OCI-LY7 (cell line): ENCODE results near the gene PODXL. TPM values are rescaled to one million over a fixed set of nuclear protein-coding genes. Genes with fewer than 3 reads are reported as not detected.

Experiments used
- BruUV-seq: library from RNA; stranded (reverse); fragments of 400-500 nt; replicated peaks from 2 replicates; lab custom pipeline; 2021; lab: Mats Ljungman, UMichigan
- CTCF ChIA-PET: fragments of 300-600 bp; sonication (Branson Sonifier 250); formaldehyde crosslinking; loops from one replicate; lab custom pipeline; 2022; ENCODE audit warnings: antibody characterized with exemption; ENCODE audit not compliant: unreplicated experiment; lab: Charles Lee
- POLR2A ChIA-PET: fragments of 300-600 bp; sonication (Branson Sonifier 250); formaldehyde crosslinking; loops from one replicate; lab custom pipeline; 2022; ENCODE audit warnings: antibody characterized with exemption; lab: Charles Lee
- DNase-seq: peaks from one replicate; pipeline ENCODE4 v3.0.0-alpha.2; 2015; ENCODE audit warnings: low spot score
- H2AFZ ChIP-seq: fragments of 200-600 bp; sonication (generic), shearing (Covaris generic); 2 replicates; pipeline ENCODE4 v1.6.1; 2014; ENCODE audit warnings: mild to moderate bottlenecking, antibody characterized with exemption, low read length, moderate library complexity
- H3K27ac ChIP-seq: fragments of 200-600 bp; sonication (generic); 2 replicates; pipeline ENCODE4 v1.5.1; 2014; ENCODE audit warnings: mixed run types, low read depth, mild to moderate bottlenecking, moderate library complexity, low read length, inconsistent platforms; ENCODE audit not compliant: poor library complexity, severe bottlenecking
- H3K36me3 ChIP-seq: fragments of 200-600 bp; sonication (generic); 2 replicates; pipeline ENCODE4 v1.6.1; 2014; ENCODE audit warnings: mild to moderate bottlenecking, antibody characterized with exemption, low read length, moderate library complexity, mixed read lengths; ENCODE audit not compliant: insufficient read depth
- H3K4me1 ChIP-seq: fragments of 200-600 bp; sonication (generic); 2 replicates; pipeline ENCODE4 v1.5.1; 2014; ENCODE audit warnings: mild to moderate bottlenecking, low read length; ENCODE audit not compliant: insufficient read depth, poor library complexity, severe bottlenecking
- H3K4me2 ChIP-seq: fragments of 200-600 bp; sonication (generic); 2 replicates; pipeline ENCODE4 v1.6.1; 2014; ENCODE audit warnings: mild to moderate bottlenecking, low read length
- H3K4me3 ChIP-seq: fragments of 200-600 bp; sonication (generic); 2 replicates; pipeline ENCODE4 v1.5.1; 2014; ENCODE audit warnings: mild to moderate bottlenecking, low read depth, low read length; ENCODE audit not compliant: poor library complexity, severe bottlenecking
- H3K79me2 ChIP-seq: fragments of 200-600 bp; sonication (generic); 2 replicates; pipeline ENCODE4 v1.6.1; 2016; ENCODE audit warnings: low read depth, mild to moderate bottlenecking, low read length, moderate library complexity, mixed read lengths; ENCODE audit not compliant: insufficient read depth
- H3K9me2 ChIP-seq: fragments of 200-600 bp; sonication (generic); 2 replicates; pipeline ENCODE4 v1.6.1; 2016; ENCODE audit warnings: mild to moderate bottlenecking, low read length, mixed read lengths; ENCODE audit not compliant: insufficient read depth
- H3K9me3 ChIP-seq: fragments of 200-600 bp; sonication (generic); 2 replicates; pipeline ENCODE4 v1.6.1; 2014; ENCODE audit warnings: mild to moderate bottlenecking, mixed run types, low read length, mixed read lengths
- H4K20me1 ChIP-seq: fragments of 200-600 bp; sonication (generic); 2 replicates; pipeline ENCODE4 v1.6.1; 2014; ENCODE audit warnings: mild to moderate bottlenecking, antibody characterized with exemption, low read length, moderate library complexity, mixed read lengths; ENCODE audit not compliant: insufficient read depth
- EZH2phosphoT487 ChIP-seq: fragments of 200-600 bp; sonication (generic); IDR thresholded peaks from 2 replicates; pipeline ENCODE4 v1.6.1; 2018; ENCODE audit warnings: low read depth, borderline replicate concordance, mild to moderate bottlenecking, mixed run types, antibody characterized with exemption, low read length, moderate library complexity, mixed read lengths
- intact Hi-C: fragments of 100-400 bp; cut with micrococcal nuclease; formaldehyde crosslinking; loops from one replicate; pipeline ENCODE4 v1.10.0; 2022; ENCODE audit not compliant: unreplicated experiment
- total RNA-seq, 2 experiments: library from RNA; depleted of rRNA in 1 of 2; stranded (reverse); fragments of >200 nt in 1 of 2; shearing (Covaris generic) in 1 of 2; gene quantifications; 2 replicates each; pipeline ENCODE4 v1.2.3, GENCODE V29; 2014 to 2022
- TF ChIP-seq, protein P1 (sequence below): fragments of 200-600 bp; sonication (generic); conservative IDR thresholded peaks from 2 replicates; pipeline ENCODE4 v1.5.1; 2014; ENCODE audit warnings: mild to moderate bottlenecking, antibody characterized with exemption, low read length, moderate library complexity, mixed read lengths

Gene PODXL
- total RNA-seq, 2 experiments from 2014 or later = 0.32 to 2.1 TPM

DNA sequence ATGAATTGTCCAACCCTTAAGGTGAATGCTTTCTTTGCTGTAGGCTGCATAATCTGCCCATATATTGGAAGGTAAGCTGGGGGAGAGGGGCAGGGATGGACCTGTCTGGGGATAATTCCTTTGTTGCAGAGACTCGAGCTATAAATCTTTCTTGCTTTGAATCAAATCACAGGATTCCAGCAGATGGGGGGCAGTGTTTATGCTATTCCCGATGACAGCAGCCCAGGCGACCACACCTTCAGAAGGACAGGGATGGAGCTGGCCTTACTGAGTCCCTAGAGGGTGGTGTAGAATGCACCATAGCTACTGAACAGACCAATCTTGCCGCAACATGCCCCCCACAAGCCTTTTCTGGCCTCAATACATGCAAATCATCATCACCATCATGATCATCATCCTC lies 2.5 kb downstream of the PODXL start:
- H3K79me2 ChIP-seq = no peaks in the 10 kb centered on the region

DNA sequence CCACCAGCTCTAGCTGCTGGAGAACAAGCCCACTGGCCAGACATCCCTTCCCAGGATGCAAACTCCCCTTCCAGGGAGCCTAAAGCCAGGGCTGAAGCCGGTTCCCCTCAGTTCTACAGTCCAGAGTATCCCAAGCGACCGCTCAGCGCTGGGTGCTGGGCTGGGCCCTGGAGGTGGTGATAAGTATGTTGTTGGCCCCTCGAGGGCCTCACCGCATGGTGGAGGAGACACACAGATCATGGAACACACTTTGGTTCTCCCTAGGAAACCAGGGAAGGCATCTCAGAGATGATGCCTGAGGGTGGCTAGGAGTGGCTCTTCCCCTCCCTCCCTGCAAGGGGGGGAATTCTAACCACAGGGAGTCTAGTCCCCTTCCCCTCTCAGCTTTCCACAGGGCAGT lies 4.4 kb downstream of the PODXL start:
- H3K9me3 ChIP-seq = no peaks in the 10 kb centered on the region
- peaks cover 5% of the 10 kb centered on the region; the same call in 1 of the 2 replicates for H4K20me1 ChIP-seq
- H3K79me2 ChIP-seq = no peaks in the 10 kb centered on the region
- no peaks in the 10 kb centered on the region for H3K36me3 ChIP-seq
- no peaks in the 10 kb centered on the region for H3K9me2 ChIP-seq
- H3K27ac ChIP-seq = no peak overlapping the region
- H3K4me2 ChIP-seq = no peak overlapping the region
- intact Hi-C loops = no loop called here
- TF ChIP-seq, protein P1, sequence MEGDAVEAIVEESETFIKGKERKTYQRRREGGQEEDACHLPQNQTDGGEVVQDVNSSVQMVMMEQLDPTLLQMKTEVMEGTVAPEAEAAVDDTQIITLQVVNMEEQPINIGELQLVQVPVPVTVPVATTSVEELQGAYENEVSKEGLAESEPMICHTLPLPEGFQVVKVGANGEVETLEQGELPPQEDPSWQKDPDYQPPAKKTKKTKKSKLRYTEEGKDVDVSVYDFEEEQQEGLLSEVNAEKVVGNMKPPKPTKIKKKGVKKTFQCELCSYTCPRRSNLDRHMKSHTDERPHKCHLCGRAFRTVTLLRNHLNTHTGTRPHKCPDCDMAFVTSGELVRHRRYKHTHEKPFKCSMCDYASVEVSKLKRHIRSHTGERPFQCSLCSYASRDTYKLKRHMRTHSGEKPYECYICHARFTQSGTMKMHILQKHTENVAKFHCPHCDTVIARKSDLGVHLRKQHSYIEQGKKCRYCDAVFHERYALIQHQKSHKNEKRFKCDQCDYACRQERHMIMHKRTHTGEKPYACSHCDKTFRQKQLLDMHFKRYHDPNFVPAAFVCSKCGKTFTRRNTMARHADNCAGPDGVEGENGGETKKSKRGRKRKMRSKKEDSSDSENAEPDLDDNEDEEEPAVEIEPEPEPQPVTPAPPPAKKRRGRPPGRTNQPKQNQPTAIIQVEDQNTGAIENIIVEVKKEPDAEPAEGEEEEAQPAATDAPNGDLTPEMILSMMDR = no peak
- TF ChIP-seq EZH2phosphoT487 = no peak
- no peak overlapping the region for H3K4me3 ChIP-seq
- DNase-seq = no peak
- H3K4me1 ChIP-seq = peaks cover 21% of the 10 kb centered on the region
- H2AFZ ChIP-seq = no peak overlapping the region
- no TSS peak for BruUV-seq
- ChIA-PET POLR2A (no interaction called here), CTCF (no interaction called here)

More for the DNA sequence above, 2.5 kb downstream of the PODXL start:
- Histone ChIP-seq H3K4me2 (no peak overlapping the region), H2AFZ (no peak overlapping the region), H3K9me2 (no peaks in the 10 kb centered on the region), H3K36me3 (no peaks in the 10 kb centered on the region), H3K4me1 (peaks cover 21% of the 10 kb centered on the region), H3K4me3 (no peak overlapping the region), H3K27ac (no peak overlapping the region), H4K20me1 (peaks cover 5% of the 10 kb centered on the region; the same call in 1 of the 2 replicates), H3K9me3 (no peaks in the 10 kb centered on the region)
- DNase-seq = no peak
- POLR2A ChIA-PET = interaction anchor here (1.2 kb wide), 1 partner anchor 8 kb away, joined by 3 read pairs; no protein-coding TSS in a partner anchor
- BruUV-seq = no TSS peak
- CTCF ChIA-PET = interaction anchor here (1.5 kb wide), 1 partner anchor 9 kb away, joined by 4 read pairs; no protein-coding TSS in a partner anchor
- intact Hi-C loops = no loop called here
- TF ChIP-seq EZH2phosphoT487 = no peak
- TF ChIP-seq, protein P1 = no peak

DNA sequence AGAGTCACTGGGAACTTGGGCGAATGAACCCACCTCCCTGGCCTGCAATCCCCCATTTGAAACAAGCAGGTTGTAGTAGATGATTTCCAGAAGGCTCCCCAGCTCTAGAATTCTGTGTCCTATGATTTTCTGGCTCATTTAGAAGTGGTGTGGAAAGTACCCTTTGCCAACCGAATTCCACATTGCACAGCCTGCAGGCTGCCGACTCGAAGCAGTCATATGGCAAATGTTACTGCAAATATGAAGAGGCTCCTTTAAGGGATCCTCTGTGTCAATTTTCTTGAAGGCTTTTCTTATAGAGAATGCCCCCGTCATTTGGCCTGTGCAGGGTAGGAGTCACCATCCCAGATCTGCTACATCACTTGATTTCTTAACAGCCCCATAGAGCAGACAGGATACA lies 5.6 kb downstream of the PODXL start:
- no peaks in the 10 kb centered on the region for H3K79me2 ChIP-seq
- POLR2A ChIA-PET = no interaction called here
- TF ChIP-seq, protein P1 = no peak
- no peak for TF ChIP-seq EZH2phosphoT487

More for the DNA sequence above, 5.6 kb downstream of the PODXL start:
- Histone ChIP-seq H4K20me1 (peaks cover 5% of the 10 kb centered on the region; the same call in 1 of the 2 replicates), H3K27ac (no peak overlapping the region), H3K4me3 (no peak overlapping the region), H3K36me3 (no peaks in the 10 kb centered on the region; the same call in 1 of the 2 replicates), H3K4me2 (no peak overlapping the region), H2AFZ (no peak overlapping the region), H3K9me3 (no peaks in the 10 kb centered on the region), H3K9me2 (no peaks in the 10 kb centered on the region), H3K4me1 (peaks cover 17% of the 10 kb centered on the region)
- intact Hi-C loops = no loop called here
- CTCF ChIA-PET = no interaction called here
- DNase-seq = no peak
- BruUV-seq = no TSS peak
